ENCODE data around the gene CNN1. TPM values are rescaled to one million over a fixed set of nuclear protein-coding genes. Genes with fewer than 3 reads are reported as not detected.

Gene CNN1
- total and polyA plus RNA-seq, 2 of the 4 experiments (the other 2 are of a cell fraction), result 102 to 196 TPM

DNA sequence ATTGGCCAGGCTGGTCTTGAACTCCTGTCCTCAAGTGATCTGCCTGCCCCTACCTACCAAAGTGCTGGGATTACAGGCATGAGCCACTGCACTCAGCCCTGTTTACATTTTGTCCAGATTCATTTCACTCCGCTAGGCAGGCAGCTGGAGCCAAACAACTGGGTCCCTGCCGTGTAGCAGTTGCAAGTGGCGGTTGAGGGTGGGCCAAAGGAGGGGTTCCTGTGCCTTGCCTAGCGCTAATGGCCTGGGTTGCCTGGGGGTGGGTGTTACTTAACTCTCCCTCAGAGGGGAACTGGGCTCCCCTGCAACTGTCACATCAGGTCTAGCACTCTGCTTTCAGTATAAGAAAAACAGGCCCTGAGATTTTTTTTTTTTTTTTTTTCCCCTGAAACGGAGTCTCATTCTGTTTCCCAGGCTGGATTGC lies 31.4 kb downstream of the CNN1 start:
- no peak overlapping the region for H2AK9ac ChIP-seq (replicated peaks; ENCODE audit: low read depth, low read length, poor library complexity)
- no peak overlapping the region for H3K4me3 ChIP-seq (ENCODE audit: insufficient read depth, low read depth, low read length)
- no peak overlapping the region for H3K9ac ChIP-seq (ENCODE audit: low read depth, low read length)
- H3K18ac ChIP-seq (ENCODE audit: low read depth, low read length), result no peak overlapping the region
- H2BK15ac ChIP-seq (ENCODE audit: low read depth, low read length), result no peak overlapping the region
- H4K5ac ChIP-seq (ENCODE audit: low read depth, low read length), result no peak overlapping the region
- H3K23ac ChIP-seq (ENCODE audit: low read depth, low read length), result no peak overlapping the region
- intact Hi-C loops (cut with micrococcal nuclease), result no loop called here
- dilution Hi-C loops (cut with HindIII; ENCODE audit: low sequenced_read_pairs, unreplicated experiment), result no loop called here
- no peak overlapping the region for H3K56ac ChIP-seq (ENCODE audit: extremely low read depth, insufficient read depth, low read length)
- H2BK20ac ChIP-seq (ENCODE audit: low read depth, low read length), result no peak overlapping the region
- ATAC-seq (ENCODE audit: low read depth), result no peak
- no TSS peak for BruUV-seq (replicated peaks)
- H2AFZ ChIP-seq (replicated peaks; ENCODE audit: low read length, poor library complexity), result no peak overlapping the region
- no peak for DNase-seq
- no peaks in the 10 kb centered on the region for H3K79me1 ChIP-seq (ENCODE audit: low read depth in 1 of 2, low read length in 2 of 2)
- H4K91ac ChIP-seq (ENCODE audit: insufficient read depth, low read depth, low read length), result no peak overlapping the region
- no peak overlapping the region for H4K8ac ChIP-seq (ENCODE audit: low read depth in 2 of 2, low read length in 2 of 2)
- no peak overlapping the region for H2BK120ac ChIP-seq (ENCODE audit: low read depth, low read length)
- no peaks in the 10 kb centered on the region for H3K27me3 ChIP-seq (ENCODE audit: control insufficient read depth, insufficient read depth, low read length)
- in situ Hi-C loops (cut with MboI; ENCODE audit: low sequenced_read_pairs), result no loop called here
- H3K9me3 ChIP-seq (ENCODE audit: control insufficient read depth, insufficient read depth, low read length), result no peaks in the 10 kb centered on the region
- no peak overlapping the region for H3K4me2 ChIP-seq (ENCODE audit: low read depth, low read length)
- H2BK5ac ChIP-seq (ENCODE audit: low read depth, low read length, poor library complexity, severe bottlenecking), result no peak overlapping the region
- no peaks in the 10 kb centered on the region for H3K36me3 ChIP-seq (ENCODE audit: control insufficient read depth, insufficient read depth, low read length)
- ChIA-PET CTCF (interaction anchor here (0.6 kb wide), 1 partner anchor 154 kb away, joined by 3 read pairs; no protein-coding TSS in a partner anchor), POLR2A (ENCODE audit: unreplicated experiment) (no interaction called here)
- no CpG with 5 or more reads among the region's 5 CpGs for WGBS, 2 experiments (ENCODE audit: extremely low coverage in 2 of 2, insufficient read length in 1 of 2)
- no peaks in the 10 kb centered on the region for H3K9me1 ChIP-seq (ENCODE audit: insufficient read depth, low read length)
- no peak overlapping the region for H3K4ac ChIP-seq (ENCODE audit: low read depth, low read length)
- H4K20me1 ChIP-seq (ENCODE audit: insufficient read depth, low read length), result no peaks in the 10 kb centered on the region
- H3K4me1 ChIP-seq (ENCODE audit: control insufficient read depth, insufficient read depth, low read length), result no peaks in the 10 kb centered on the region
- no peak overlapping the region for H2AK5ac ChIP-seq (ENCODE audit: low read depth, low read length)
- TF ChIP-seq, protein P1, sequence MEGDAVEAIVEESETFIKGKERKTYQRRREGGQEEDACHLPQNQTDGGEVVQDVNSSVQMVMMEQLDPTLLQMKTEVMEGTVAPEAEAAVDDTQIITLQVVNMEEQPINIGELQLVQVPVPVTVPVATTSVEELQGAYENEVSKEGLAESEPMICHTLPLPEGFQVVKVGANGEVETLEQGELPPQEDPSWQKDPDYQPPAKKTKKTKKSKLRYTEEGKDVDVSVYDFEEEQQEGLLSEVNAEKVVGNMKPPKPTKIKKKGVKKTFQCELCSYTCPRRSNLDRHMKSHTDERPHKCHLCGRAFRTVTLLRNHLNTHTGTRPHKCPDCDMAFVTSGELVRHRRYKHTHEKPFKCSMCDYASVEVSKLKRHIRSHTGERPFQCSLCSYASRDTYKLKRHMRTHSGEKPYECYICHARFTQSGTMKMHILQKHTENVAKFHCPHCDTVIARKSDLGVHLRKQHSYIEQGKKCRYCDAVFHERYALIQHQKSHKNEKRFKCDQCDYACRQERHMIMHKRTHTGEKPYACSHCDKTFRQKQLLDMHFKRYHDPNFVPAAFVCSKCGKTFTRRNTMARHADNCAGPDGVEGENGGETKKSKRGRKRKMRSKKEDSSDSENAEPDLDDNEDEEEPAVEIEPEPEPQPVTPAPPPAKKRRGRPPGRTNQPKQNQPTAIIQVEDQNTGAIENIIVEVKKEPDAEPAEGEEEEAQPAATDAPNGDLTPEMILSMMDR (conservative IDR thresholded peaks at IDR 0.05; ENCODE audit: low read depth, low read length), result no peak
- TF ChIP-seq RCOR1 (IDR thresholded peaks at IDR 0.05; ENCODE audit: insufficient replicate concordance, low read length) (no peak), NFE2L2 (IDR thresholded peaks at IDR 0.05; ENCODE audit: low read depth, low read length) (no peak), MAFK (IDR thresholded peaks at IDR 0.05; ENCODE audit: low read depth, low read length) (no peak), CHD1 (IDR thresholded peaks at IDR 0.05; ENCODE audit: low read depth, low read length) (no peak), FOS (IDR thresholded peaks at IDR 0.05; ENCODE audit: low read depth, low read length) (no peak), SMC3 (IDR thresholded peaks at IDR 0.05; ENCODE audit: low read depth, low read length) (no peak), BHLHE40 (IDR thresholded peaks at IDR 0.05; ENCODE audit: low read depth, low read length) (no peak), MXI1 (IDR thresholded peaks at IDR 0.05; ENCODE audit: borderline replicate concordance, low read depth, low read length) (no peak), RFX5 (IDR thresholded peaks at IDR 0.05; ENCODE audit: low read depth, low read length) (no peak), POLR2A (IDR thresholded peaks at IDR 0.05; ENCODE audit: low read depth, low read length) (no peak), MAZ (IDR thresholded peaks at IDR 0.05; ENCODE audit: borderline replicate concordance, low read depth, low read length) (no peak), RAD21 (IDR thresholded peaks at IDR 0.05; ENCODE audit: low read length) (no peak), CEBPB (IDR thresholded peaks at IDR 0.05; ENCODE audit: low read depth, low read length) (no peak)
- TF ChIP-seq, protein P2, sequence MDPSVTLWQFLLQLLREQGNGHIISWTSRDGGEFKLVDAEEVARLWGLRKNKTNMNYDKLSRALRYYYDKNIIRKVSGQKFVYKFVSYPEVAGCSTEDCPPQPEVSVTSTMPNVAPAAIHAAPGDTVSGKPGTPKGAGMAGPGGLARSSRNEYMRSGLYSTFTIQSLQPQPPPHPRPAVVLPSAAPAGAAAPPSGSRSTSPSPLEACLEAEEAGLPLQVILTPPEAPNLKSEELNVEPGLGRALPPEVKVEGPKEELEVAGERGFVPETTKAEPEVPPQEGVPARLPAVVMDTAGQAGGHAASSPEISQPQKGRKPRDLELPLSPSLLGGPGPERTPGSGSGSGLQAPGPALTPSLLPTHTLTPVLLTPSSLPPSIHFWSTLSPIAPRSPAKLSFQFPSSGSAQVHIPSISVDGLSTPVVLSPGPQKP (IDR thresholded peaks at IDR 0.05; ENCODE audit: borderline replicate concordance, low read depth, low read length), result no peak
- TF ChIP-seq, protein P3, sequence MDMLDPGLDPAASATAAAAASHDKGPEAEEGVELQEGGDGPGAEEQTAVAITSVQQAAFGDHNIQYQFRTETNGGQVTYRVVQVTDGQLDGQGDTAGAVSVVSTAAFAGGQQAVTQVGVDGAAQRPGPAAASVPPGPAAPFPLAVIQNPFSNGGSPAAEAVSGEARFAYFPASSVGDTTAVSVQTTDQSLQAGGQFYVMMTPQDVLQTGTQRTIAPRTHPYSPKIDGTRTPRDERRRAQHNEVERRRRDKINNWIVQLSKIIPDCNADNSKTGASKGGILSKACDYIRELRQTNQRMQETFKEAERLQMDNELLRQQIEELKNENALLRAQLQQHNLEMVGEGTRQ (IDR thresholded peaks at IDR 0.05; ENCODE audit: low read depth, low read length), result no peak
- no peak overlapping the region for H3K27ac ChIP-seq (ENCODE audit: insufficient read depth, low read length)
- no peak overlapping the region for H3K14ac ChIP-seq (replicated peaks; ENCODE audit: low read depth, low read length)

Data from IMR-90 (cell line).